ENCODE data around the gene GALNT2.

The GALNT2 gene

DNA sequence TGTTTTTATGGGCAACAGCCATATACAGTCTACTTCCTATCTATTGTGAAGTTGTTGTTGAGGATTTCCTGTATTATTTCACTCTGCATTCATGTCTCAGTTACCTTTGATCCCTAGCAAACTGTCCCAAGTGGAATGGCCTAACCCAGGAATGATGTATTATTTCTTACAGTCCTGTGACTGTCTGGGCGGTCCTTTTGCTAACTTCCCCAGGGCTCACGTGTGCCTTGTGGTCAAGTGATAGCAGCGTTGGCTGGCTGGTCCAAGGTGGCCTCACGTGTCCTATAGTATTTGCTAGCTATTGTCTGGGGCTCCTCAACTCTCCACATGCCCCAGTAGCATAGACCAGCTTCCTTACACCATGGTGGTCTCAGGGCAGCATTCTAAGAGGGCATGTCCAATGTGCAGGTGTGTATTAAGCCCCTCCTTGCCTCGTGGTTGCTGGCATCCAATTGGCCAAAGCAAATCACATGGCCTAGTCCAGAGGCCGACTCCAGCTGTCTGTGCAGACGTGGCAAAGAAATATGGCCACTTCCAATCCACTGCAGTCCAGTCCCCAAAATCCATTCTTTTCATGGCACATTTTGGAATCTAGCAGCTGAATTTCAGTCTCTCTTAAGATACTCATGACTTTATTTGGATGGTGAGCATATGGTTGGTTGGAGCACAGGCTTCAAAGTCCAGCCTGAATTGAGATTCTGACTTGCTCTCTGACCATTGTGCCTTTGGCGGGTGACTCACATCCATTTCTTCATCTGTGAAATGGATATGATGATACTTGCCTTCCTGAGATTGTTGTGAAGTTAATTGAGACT, 94.1 kb downstream of the GALNT2 start:
- H4K20me1 ChIP-seq: peaks cover 100% of the 10 kb centered on the region
- H3K36me3 ChIP-seq: peaks cover 96% of the 10 kb centered on the region
- H3K27me3 ChIP-seq: no peaks in the 10 kb centered on the region
- peaks cover 94% of the 10 kb centered on the region for H3K4me1 ChIP-seq
- H3K4me2 ChIP-seq: peak overlapping the region; percentile 29; the same call in 1 of the 2 replicates
- H3K4me3 ChIP-seq: no peak overlapping the region
- H3K9me3 ChIP-seq: no peaks in the 10 kb centered on the region
- H3K9ac ChIP-seq: no peak overlapping the region
- no peak for TF ChIP-seq Cebpa-rat (IDR thresholded peaks at IDR 0.05)
- no peak overlapping the region for H3K27ac ChIP-seq

DNA sequence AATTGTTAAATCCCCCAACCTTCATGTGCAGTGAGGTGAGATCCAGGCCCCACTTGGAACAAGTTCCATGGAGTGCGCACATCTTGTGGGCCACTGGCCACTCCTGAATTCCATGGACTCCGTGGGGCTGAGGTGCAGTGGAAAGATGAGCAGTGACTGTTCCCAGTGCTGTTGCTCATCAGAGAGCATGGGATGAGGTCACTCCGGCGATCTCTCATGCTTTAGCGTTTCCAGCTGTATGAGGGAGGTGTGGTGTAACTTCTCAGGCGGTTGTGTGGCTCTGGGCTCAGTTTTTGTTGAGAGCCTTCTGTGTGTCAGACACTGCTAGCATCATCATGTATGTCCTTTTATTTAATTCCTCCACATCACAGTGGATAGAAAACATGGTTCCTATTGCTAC, 96.2 kb downstream of the GALNT2 start:
- H3K9ac ChIP-seq: no peak overlapping the region
- no peak overlapping the region for H3K4me2 ChIP-seq
- peaks cover 83% of the 10 kb centered on the region for H3K36me3 ChIP-seq
- no peaks in the 10 kb centered on the region for H3K9me3 ChIP-seq
- peak overlapping the region; percentile 4; the same call in 1 of the 2 replicates for H3K27ac ChIP-seq
- no peak overlapping the region for H3K4me3 ChIP-seq
- no peaks in the 10 kb centered on the region for H3K27me3 ChIP-seq
- H3K4me1 ChIP-seq: peaks cover 94% of the 10 kb centered on the region
- peaks cover 100% of the 10 kb centered on the region for H4K20me1 ChIP-seq
- no peak for TF ChIP-seq Cebpa-rat (IDR thresholded peaks at IDR 0.05)

DNA sequence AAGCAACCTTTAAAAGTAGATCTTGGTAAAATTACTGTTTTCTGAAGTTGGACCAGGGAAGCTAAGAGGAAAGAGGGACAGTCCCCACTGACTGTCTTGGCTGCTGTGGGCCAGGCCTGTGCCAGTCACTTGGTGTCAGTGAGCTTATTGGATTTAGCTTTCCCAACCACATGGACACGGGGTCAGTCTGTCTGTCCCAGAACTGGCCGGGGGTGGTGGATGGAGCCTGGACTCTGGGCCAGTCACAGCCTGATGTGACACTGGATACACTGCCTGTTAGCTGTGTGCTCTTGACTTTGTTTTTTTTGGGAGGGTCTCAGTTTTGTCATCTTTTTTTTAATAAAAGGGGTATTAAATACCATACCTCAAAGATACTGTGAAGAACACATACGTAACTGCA, 96.7 kb downstream of the GALNT2 start:
- H3K4me1 ChIP-seq: peaks cover 94% of the 10 kb centered on the region
- H3K4me2 ChIP-seq: no peak overlapping the region
- peak overlapping the region; percentile 4; the same call in 1 of the 2 replicates for H3K27ac ChIP-seq
- H3K9me3 ChIP-seq: no peaks in the 10 kb centered on the region
- H3K4me3 ChIP-seq: no peak overlapping the region
- H3K9ac ChIP-seq: no peak overlapping the region
- H4K20me1 ChIP-seq: peaks cover 100% of the 10 kb centered on the region
- no peak for TF ChIP-seq Cebpa-rat (IDR thresholded peaks at IDR 0.05)
- no peaks in the 10 kb centered on the region for H3K27me3 ChIP-seq
- H3K36me3 ChIP-seq: peaks cover 78% of the 10 kb centered on the region

DNA sequence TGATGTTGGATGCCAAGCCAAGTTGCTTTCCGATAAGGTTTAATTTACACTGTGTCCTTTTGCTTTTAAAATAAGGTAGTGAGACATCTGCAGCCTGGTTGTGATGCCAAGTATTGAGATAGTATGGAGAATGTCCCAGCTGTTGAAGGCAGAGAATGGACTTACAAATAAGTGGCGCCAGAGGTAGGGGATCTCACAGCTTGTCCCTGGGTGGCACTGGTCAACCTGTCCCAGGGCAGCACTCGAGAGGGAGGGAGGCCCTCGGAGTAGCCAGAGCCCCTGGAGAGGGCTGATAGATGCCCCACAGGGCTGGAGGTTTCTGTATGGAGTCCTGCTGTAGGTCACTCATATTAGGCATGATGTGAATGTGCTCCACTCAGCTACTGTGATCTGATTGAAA, 98.5 kb downstream of the GALNT2 start:
- Histone ChIP-seq H3K9ac (no peak overlapping the region), H3K4me1 (peaks cover 94% of the 10 kb centered on the region), H3K9me3 (no peaks in the 10 kb centered on the region), H3K36me3 (peaks cover 66% of the 10 kb centered on the region), H3K4me3 (no peak overlapping the region), H3K4me2 (peak overlapping the region; percentile 83), H3K27ac (peak overlapping the region; percentile 16; the same call in 1 of the 2 replicates), H4K20me1 (peaks cover 100% of the 10 kb centered on the region), H3K27me3 (no peaks in the 10 kb centered on the region)
- no peak for TF ChIP-seq Cebpa-rat (IDR thresholded peaks at IDR 0.05)

DNA sequence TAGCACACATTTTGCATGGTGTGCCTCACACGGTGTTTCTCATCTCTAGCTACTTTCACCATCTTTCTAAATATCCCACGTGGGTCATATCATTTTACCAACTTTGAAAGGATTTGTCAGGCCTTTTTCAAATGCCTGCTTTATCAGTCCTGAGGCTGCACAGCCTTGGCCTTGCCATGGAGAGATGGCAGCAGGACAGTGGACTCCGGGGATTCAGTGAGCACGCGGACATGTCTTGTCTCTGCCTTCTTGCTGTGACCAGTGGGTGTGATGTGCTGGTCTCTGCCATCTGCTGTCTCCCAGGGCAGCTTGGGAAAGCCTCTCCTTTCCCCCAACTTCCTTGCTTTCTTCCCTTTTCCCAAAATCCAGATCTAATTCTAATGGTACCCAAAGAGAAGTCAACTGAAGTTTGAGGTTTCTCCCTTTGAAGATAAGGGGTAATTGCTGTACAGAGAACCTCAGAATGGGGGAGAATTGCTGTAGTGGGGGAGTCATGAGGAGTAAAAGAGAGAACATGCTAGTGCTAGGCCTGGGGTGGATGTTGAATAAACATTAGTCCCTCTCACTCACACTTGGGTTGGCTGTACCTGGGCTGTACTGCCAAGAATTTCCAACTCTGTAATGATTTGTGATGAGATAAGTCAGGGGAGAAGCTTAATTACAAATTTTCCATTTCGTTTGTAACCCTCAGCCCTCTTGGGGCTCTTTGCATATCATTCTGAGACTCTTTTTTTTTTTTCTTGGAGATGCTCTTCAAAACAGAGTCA, 99.5 kb downstream of the GALNT2 start:
- Histone ChIP-seq H3K4me1 (peaks cover 94% of the 10 kb centered on the region), H3K4me2 (peak overlapping the region; percentile 83), H4K20me1 (peaks cover 100% of the 10 kb centered on the region), H3K4me3 (no peak overlapping the region), H3K9me3 (no peaks in the 10 kb centered on the region), H3K36me3 (peaks cover 65% of the 10 kb centered on the region), H3K9ac (no peak overlapping the region), H3K27ac (no peak overlapping the region), H3K27me3 (no peaks in the 10 kb centered on the region)
- no peak for TF ChIP-seq Cebpa-rat (IDR thresholded peaks at IDR 0.05)

DNA sequence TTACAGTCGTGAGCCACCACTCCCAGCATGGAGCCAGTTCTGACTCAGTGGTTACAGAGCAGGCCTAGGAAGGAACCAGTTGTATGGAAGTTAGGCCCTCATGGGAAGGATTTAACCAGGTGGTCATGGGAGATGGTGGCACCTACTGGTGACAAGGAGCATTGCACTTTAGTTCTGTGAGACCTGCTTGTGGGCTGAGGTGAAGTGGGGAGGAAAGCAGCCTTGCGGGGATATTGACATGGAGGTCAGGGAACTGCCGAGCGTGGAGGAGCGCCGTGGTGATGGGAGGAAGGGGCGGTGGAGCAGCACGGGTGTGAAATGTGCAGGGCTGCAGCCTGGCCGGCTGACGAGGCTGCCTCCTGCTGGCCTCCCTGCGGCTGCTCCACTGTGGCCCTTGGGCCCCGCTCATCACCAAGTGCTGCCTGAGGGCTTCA, 100.4 kb downstream of the GALNT2 start:
- Histone ChIP-seq H3K4me1 (peaks cover 99% of the 10 kb centered on the region), H3K9me3 (no peaks in the 10 kb centered on the region), H4K20me1 (peaks cover 100% of the 10 kb centered on the region), H3K4me3 (no peak overlapping the region), H3K36me3 (peaks cover 65% of the 10 kb centered on the region), H3K9ac (no peak overlapping the region), H3K4me2 (peak overlapping the region; percentile 83), H3K27me3 (no peaks in the 10 kb centered on the region), H3K27ac (no peak overlapping the region)
- TF ChIP-seq Cebpa-rat (IDR thresholded peaks at IDR 0.05): no peak

DNA sequence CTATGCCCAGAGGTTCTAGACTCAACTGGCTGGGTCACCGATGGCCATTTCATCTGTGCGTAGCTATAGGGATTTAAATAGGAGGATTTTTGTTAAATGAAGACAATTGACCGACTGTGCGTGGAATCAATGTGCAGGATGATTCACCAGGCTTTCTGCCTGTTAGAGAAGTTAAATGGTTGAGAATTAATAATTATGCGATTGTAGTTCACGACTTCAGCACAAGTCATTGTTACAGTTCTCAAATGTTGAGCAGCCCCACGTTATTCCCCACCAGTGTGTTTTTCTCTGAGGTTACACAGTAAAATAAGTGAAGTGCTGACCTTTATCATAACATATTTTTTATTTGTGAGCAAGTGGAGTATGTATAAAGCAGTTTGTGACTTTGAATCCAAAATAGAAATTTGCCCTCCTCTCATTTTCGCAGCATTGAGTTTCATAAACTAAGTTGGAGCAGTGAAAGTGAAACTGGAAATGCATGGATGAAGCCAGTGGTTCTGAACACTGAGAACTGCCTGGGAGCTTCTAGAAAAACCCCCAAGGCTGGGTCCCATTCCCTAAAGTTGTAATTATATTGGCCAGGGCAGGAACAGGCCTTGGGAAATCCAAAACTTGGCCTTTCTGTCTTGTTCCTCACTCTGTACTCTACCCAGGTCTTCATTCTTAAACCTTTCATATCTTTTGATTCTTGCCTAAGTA, 102.6 kb downstream of the GALNT2 start:
- H3K36me3 ChIP-seq: peaks cover 65% of the 10 kb centered on the region
- peaks cover 100% of the 10 kb centered on the region for H3K4me1 ChIP-seq
- H3K4me3 ChIP-seq: peak overlapping the region; percentile 27; the same call in 1 of the 2 replicates
- no peak for TF ChIP-seq Cebpa-rat (IDR thresholded peaks at IDR 0.05)
- H3K9me3 ChIP-seq: no peaks in the 10 kb centered on the region
- peak overlapping the region; percentile 83 for H3K4me2 ChIP-seq
- no peaks in the 10 kb centered on the region for H3K27me3 ChIP-seq
- H4K20me1 ChIP-seq: peaks cover 100% of the 10 kb centered on the region
- peak overlapping the region; percentile 42; the same call in 1 of the 2 replicates for H3K9ac ChIP-seq
- H3K27ac ChIP-seq: peak overlapping the region; percentile 46

DNA sequence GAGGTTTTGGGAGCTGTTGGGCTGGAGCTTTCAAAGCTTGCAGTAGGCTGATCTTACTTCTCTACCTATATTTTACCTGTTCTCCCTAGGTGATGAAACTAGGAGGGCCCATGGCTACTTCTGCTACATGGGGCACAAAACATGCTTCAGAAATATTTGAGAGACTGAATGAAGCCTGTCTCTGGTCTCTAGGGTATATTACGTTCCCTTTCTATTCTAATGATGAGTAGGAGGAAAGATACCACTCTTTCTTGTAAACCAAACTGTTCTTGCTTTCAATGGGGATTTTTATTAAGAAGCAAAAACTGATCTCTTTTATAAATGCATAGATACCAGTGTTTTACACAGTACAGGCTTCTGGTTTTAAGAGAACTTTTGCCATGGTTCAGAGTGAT, 103.1 kb downstream of the GALNT2 start:
- Histone ChIP-seq H3K9me3 (no peaks in the 10 kb centered on the region), H4K20me1 (peaks cover 100% of the 10 kb centered on the region), H3K9ac (peak overlapping the region; percentile 42; the same call in 1 of the 2 replicates), H3K27me3 (no peaks in the 10 kb centered on the region), H3K4me3 (peak overlapping the region; percentile 27; the same call in 1 of the 2 replicates), H3K27ac (peak overlapping the region; percentile 46), H3K36me3 (peaks cover 64% of the 10 kb centered on the region), H3K4me2 (peak overlapping the region; percentile 83), H3K4me1 (peaks cover 100% of the 10 kb centered on the region)
- no peak for TF ChIP-seq Cebpa-rat (IDR thresholded peaks at IDR 0.05)

DNA sequence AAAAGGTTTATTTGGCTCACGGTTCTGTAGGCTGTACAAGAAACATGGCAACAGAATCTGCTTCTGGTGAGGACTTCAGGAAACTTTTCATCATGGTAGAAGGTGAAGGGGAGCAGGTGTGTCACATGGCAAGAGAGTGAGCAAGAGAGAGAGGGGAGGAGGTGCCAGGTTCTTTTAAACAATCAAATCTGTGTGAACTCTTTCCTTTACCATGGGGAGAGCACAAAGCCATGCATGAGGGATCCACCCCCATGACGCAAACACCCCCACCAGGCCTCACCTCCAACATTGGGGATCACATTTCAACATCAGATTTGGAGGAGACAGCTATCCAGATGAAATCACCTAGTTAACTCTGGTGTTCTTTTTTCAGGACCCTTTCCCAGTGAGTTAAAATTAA, 103.6 kb downstream of the GALNT2 start:
- no peak overlapping the region for H3K9ac ChIP-seq
- no peaks in the 10 kb centered on the region for H3K9me3 ChIP-seq
- no peak for TF ChIP-seq Cebpa-rat (IDR thresholded peaks at IDR 0.05)
- H3K27me3 ChIP-seq: no peaks in the 10 kb centered on the region
- H3K36me3 ChIP-seq: peaks cover 59% of the 10 kb centered on the region
- H3K4me1 ChIP-seq: peaks cover 100% of the 10 kb centered on the region
- no peak overlapping the region for H3K27ac ChIP-seq
- peak overlapping the region; percentile 83 for H3K4me2 ChIP-seq
- H4K20me1 ChIP-seq: peaks cover 100% of the 10 kb centered on the region
- no peak overlapping the region for H3K4me3 ChIP-seq
